ENCODE measurements around the gene ZP2. TPM values are rescaled to one million over a fixed set of nuclear protein-coding genes. Genes with fewer than 3 reads are reported as not detected.

Gene ZP2
- total RNA-seq, 1 donor from 2014 or later: not detected

- no peak for DNase-seq (ENCODE audit: extremely low spot score, unreplicated experiment)
- Mint-ChIP-seq H3K9me3 (ENCODE audit: unreplicated experiment) (no peaks in the 10 kb centered on the region), H3K4me3 (ENCODE audit: unreplicated experiment) (no peak overlapping the region), H3K27me3 (ENCODE audit: unreplicated experiment) (no peaks in the 10 kb centered on the region), H3K4me1 (ENCODE audit: unreplicated experiment) (peaks cover 4% of the 10 kb centered on the region), H3K27ac (ENCODE audit: unreplicated experiment) (no peak overlapping the region), H3K36me3 (ENCODE audit: unreplicated experiment) (peaks cover 25% of the 10 kb centered on the region)
- TF ChIP-seq CTCF (IDR thresholded peaks at IDR 0.05): no peak
These were observed 43.3 kb downstream of the ZP2 start for GRCh38 chr16:21167929-21168602.

- no peaks in the 10 kb centered on the region for H3K27me3 Mint-ChIP-seq (ENCODE audit: unreplicated experiment)
- H3K9me3 Mint-ChIP-seq (ENCODE audit: unreplicated experiment): no peaks in the 10 kb centered on the region
- no peak overlapping the region for H3K4me3 Mint-ChIP-seq (ENCODE audit: unreplicated experiment)
- peaks cover 4% of the 10 kb centered on the region for H3K4me1 Mint-ChIP-seq (ENCODE audit: unreplicated experiment)
- H3K36me3 Mint-ChIP-seq (ENCODE audit: unreplicated experiment): peaks cover 23% of the 10 kb centered on the region
- H3K27ac Mint-ChIP-seq (ENCODE audit: unreplicated experiment): no peak overlapping the region
- no peak for DNase-seq (ENCODE audit: extremely low spot score, unreplicated experiment)
- TF ChIP-seq CTCF (IDR thresholded peaks at IDR 0.05): no peak
These were observed 44.0 kb downstream of the ZP2 start for GRCh38 chr16:21167360-21167759.

- Mint-ChIP-seq H3K27ac (ENCODE audit: unreplicated experiment) (no peak overlapping the region), H3K27me3 (ENCODE audit: unreplicated experiment) (no peaks in the 10 kb centered on the region)
- no peak for DNase-seq (ENCODE audit: extremely low spot score, unreplicated experiment)
These were observed 44.8 kb downstream of the ZP2 start for GRCh38 chr16:21166561-21166961.

GRCh38 chr16:21164521-21165168 lies 46.7 kb downstream of the ZP2 start:
- no peaks in the 10 kb centered on the region for H3K9me3 Mint-ChIP-seq (ENCODE audit: unreplicated experiment)
- no peak overlapping the region for H3K27ac Mint-ChIP-seq (ENCODE audit: unreplicated experiment)
- H3K27me3 Mint-ChIP-seq (ENCODE audit: unreplicated experiment): no peaks in the 10 kb centered on the region
- no peak for DNase-seq (ENCODE audit: extremely low spot score, unreplicated experiment)
- TF ChIP-seq CTCF (IDR thresholded peaks at IDR 0.05): no peak
- H3K4me3 Mint-ChIP-seq (ENCODE audit: unreplicated experiment): no peak overlapping the region
- peaks cover 16% of the 10 kb centered on the region for H3K36me3 Mint-ChIP-seq (ENCODE audit: unreplicated experiment)
- H3K4me1 Mint-ChIP-seq (ENCODE audit: unreplicated experiment): peaks cover 5% of the 10 kb centered on the region

More at GRCh38 chr16:21166561-21166961, 44.8 kb downstream of the ZP2 start:
- H3K9me3 Mint-ChIP-seq (ENCODE audit: unreplicated experiment): no peaks in the 10 kb centered on the region
- TF ChIP-seq CTCF (IDR thresholded peaks at IDR 0.05): no peak
- no peak overlapping the region for H3K4me3 Mint-ChIP-seq (ENCODE audit: unreplicated experiment)
- H3K4me1 Mint-ChIP-seq (ENCODE audit: unreplicated experiment): peaks cover 4% of the 10 kb centered on the region
- peaks cover 26% of the 10 kb centered on the region for H3K36me3 Mint-ChIP-seq (ENCODE audit: unreplicated experiment)

GRCh38 chr16:21163576-21163975 lies 47.8 kb downstream of the ZP2 start:
- no peak overlapping the region for H3K4me3 Mint-ChIP-seq (ENCODE audit: unreplicated experiment)
- no peak for DNase-seq (ENCODE audit: extremely low spot score, unreplicated experiment)
- H3K27ac Mint-ChIP-seq (ENCODE audit: unreplicated experiment): no peak overlapping the region
- H3K9me3 Mint-ChIP-seq (ENCODE audit: unreplicated experiment): no peaks in the 10 kb centered on the region
- no peak for TF ChIP-seq CTCF (IDR thresholded peaks at IDR 0.05)
- H3K4me1 Mint-ChIP-seq (ENCODE audit: unreplicated experiment): peaks cover 13% of the 10 kb centered on the region
- H3K36me3 Mint-ChIP-seq (ENCODE audit: unreplicated experiment): peaks cover 16% of the 10 kb centered on the region
- H3K27me3 Mint-ChIP-seq (ENCODE audit: unreplicated experiment): no peaks in the 10 kb centered on the region

Measured in osteocyte (in vitro differentiated cells).